GM18858 (cell line): Measurements from ENCODE around the gene ETV5.
A peak's percentile ranks its signal among the peaks of the same experiment; 100 is the strongest.
"Not testable (repeated sequence)": the region's sequence is repeated elsewhere in the genome, so short reads cannot be mapped to it uniquely, and the experiment has no call there.

Experiments
- ATAC-seq: cut with Tn5 transposase; IDR thresholded peaks from one replicate; pipeline ENCODE4 v1.9.1; 2021; ENCODE audit not compliant: unreplicated experiment

The ETV5 gene

DNA sequence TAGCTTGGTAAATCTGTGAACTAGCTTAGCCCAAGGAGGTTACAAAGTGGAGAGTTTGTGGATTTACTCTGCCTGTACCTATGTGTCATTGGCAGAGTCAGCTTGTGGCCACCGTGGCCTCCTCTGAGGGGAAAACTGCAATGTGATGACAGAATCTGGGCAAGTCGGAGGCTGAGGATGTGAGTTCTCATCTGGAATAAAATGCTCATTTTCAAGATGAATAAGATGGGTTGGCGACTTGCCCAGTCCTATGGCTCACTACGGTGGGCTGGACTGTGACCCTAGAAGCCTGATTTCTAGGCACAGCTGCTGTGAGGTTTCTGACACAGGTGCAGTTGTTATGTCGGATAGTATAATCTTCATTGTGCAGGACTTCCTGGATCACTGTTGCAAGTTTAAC lies 83.7 kb downstream of the ETV5 start:
- ATAC-seq = no peak

DNA sequence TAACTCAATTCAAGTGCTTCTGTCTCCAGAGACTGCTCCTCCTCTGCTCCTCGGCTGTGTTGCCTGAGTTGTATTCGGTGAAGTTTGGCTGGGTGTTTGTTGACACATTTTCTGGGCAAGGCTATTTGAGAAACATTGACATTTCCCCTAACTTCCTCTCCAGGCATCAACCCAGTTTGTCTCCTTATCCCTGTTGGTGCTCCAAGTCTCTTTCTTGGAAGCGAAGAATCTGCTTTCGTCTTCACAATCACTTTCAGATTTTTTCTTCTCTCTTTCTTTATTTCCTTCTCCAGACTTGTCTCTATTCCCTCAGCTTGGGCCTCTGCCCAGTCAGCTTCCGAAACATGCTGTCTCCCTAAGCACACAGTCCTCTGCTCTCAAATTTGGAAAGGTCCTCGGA lies 84.7 kb downstream of the ETV5 start:
- ATAC-seq = no peak

DNA sequence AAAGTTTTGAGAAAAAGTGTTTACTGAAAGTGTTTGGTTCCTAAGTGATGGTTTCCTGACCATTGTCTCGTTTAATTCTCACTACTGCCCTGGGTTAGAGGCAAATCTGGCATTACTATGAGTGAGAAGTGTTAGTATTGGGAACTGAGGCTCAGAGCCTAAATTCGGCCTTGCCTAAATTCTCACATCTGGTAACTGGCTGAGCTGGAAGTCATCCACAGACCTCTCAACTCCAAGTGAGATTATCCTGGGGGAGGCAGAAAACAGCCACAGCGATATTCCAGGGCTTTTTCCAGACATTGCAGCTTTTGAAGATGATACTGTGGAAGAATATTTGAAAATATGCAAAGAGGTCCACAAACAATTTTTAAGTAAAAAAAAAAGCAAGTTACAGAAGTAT lies 86.0 kb downstream of the ETV5 start:
- no peak for ATAC-seq

DNA sequence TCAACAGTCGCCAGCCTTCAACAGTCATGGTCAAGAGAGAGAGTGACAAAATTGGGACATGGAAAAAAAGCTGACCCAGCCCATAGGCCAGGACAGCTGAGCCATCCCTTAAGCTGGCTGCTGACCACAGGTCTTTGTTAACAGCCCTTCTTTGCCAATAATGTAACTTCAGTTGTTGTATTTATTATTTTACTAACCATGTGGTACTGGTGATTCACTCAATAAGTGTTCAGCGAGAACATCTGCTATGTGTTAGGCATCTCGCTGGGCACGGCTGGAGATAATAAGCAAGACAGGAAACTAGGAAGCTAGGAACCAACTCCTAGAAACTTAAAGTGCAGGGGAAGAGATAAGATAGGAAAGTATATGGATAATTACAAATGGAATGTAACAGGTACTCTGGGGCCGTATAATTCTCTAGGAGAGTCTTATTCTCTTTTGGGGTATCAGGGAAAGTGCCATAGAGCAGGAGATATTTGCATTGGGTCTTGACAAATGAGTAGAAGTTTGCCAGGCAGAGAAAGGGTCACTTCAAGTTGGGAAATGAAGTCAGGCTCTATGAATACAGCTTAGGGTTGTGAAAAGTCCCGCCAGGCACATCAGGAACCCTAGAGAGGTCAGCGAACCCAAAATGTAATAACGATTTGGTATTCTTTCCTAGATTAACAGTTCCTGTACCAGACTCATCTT lies 87.1 kb downstream of the ETV5 start:
- ATAC-seq = no peak

DNA sequence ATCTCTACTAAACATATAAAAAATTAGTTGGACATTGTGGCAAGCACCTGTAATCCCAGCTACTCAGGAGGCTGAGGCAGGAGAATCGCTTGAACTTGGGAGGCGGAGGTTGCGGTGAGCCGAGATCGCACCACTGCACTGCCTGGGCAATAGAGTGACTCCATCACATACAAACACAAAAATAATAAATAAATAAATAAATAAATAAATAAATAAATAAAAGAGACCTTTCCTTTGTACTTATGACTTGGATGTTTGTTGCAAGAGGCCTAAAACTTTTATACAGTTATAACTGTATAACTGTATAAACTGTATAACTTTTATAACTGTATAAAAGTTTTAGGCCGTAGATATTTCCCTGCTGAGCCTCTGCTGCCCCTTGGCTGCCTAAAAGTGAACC lies 87.6 kb downstream of the ETV5 start:
- not testable (repeated sequence) for ATAC-seq

DNA sequence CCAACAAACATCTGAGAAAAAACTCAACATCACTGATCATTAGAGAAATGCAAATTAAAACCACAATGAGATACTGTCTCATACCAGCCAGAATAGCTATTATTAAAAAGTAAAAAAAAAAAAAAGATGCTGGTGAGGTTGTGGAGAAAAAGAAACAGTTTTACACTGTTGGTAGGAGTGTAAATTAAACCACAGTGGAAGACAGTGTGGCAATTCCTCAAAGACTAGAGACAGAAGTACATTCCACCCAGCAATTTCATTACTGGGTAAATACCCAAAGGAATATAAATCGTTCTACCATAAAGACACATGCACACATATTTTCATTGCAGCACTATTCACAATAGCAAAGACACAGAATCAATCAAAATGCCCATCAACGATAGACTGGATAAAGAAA lies 89.6 kb downstream of the ETV5 start:
- ATAC-seq = not testable (repeated sequence)

DNA sequence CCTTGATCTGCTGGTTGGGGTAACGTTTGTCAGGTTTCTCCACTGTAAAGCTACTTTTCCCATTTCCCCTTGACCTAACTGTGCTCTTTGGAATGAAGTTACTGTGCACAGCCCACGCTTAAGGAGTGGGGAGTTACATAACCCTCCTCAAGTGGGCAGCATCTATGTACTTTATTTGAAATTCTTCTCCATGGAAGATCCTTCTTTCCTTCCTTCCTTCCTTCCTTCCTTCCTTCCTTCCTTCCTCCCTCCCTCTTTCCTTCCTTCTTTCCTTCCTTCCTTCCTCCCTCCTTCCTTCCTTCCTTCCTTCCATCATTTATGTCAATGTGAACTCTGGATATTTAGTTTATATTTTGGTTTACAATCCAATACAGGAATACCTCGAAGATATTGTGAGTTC lies 94.0 kb downstream of the ETV5 start:
- ATAC-seq = no peak

DNA sequence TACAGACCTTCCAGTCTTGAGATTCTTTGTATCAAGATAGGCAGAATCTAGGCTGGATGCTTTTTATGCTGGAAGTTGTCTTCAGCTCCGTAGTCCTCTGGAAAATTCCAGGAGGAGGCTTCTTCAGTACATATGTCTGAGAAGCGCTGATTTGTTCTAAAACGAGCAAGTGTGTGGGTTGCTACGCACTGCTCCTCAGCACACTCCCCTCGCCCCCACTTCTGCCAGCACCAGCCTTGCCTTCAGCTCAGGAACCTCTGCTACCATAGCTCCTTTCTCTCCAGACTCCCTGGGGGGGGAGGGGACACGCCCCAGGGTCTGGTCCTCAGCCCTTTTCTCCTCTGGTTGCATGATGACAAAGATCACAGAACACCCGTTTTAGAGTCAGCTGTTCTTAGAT lies 95.6 kb downstream of the ETV5 start:
- ATAC-seq = no peak

DNA sequence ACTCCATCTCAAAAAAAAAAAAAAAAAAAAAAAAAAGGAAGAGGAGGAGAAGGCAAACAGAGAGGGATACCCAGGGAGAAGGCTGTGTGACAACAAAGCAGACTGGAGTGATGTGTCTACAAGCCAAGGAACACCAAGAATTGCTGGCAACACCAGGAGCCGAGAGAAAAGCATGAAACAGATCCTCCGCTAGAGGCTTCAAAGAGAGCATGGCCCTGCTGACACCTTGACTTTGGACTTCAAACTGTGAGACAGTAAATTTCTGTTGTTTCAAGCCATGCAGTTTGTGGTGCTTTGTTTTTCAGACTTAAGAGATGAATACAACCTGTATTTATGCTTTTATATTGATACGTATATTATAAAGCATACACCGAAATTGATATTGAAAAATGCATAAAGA lies 96.8 kb downstream of the ETV5 start:
- ATAC-seq = no peak

DNA sequence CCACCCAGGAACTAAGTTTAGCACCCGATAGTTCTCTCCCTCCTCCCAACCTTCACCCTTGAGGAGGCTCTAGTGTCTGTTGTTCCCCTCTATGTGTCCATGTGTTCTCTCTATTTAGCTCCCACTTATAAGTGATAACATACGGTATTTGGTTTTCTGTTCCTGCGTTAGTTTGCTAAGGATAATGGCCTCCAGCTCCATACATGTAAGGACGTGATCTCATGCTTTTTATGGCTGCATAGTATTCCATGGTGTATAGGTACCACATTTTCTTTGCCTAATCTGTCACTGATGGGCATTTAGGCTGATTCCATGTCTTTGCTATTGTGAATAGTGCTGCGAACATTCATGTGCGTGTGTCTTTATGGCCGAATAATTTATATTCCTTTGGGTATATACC lies 104.2 kb downstream of the ETV5 start:
- ATAC-seq = no peak

DNA sequence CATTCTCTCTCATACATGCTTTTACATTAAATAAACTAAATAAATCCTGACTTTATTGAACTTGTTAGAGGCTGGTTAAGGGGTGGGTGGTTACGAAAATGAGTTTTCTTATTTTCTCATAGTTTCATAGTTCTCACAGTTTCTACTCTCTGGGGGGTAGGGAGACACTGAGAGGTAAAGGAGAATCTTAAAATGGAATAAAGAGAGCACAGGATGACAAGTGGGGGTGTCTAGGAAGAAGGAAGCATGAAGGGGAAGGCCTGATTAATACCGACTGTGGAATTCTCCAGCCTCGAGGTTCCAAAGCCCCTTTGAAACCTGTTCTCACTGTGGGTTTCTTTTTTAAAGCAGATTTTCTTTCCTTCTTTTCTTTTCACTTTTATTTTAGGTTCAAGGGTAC lies 104.7 kb downstream of the ETV5 start:
- ATAC-seq = no peak

DNA sequence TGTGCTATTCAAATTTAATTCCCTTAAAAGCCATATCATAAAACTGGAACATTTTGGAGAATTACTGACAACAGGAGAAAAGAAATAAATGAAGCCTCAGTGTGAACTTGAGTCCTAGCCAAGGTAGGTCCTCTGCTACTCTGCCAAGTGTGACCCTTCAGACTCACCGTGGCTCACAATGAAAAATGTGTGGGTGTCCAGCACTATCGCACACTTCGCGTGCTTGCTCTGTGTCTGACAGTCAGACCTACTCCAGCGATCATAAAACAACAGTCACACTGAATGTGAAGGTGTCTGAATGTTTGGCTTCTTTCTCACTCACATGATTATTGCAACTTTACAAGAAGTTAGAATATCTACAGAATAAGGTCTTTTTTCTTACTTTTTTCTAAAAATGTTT lies 105.3 kb downstream of the ETV5 start:
- ATAC-seq = peak; percentile 72

DNA sequence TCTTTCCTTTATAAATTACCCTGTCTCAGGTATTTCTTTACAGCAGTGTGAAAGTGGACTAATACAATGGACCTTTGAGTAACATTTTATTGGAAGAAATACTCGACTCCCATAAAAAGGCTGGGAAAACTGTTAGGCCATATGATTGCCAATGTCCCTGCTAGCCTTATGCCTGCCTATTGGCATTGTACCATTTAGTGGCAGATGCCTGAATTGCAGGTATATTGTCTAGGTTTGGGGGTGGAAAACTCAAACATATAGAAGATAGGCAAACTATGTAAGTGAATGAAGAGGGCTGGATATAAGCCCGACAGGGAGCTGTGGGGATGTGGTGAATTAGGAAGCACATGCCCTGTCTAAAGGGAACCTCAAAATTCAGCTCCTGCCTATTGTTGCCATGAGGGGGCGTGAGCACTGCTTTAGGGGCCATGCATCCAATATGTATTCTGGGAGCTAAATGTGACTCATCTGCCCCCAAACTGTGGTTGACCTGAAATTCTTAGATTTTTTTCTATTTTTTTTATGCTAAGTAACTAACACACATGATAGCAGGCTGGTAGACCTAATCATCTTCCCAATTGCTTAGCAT lies 105.9 kb downstream of the ETV5 start:
- no peak for ATAC-seq

DNA sequence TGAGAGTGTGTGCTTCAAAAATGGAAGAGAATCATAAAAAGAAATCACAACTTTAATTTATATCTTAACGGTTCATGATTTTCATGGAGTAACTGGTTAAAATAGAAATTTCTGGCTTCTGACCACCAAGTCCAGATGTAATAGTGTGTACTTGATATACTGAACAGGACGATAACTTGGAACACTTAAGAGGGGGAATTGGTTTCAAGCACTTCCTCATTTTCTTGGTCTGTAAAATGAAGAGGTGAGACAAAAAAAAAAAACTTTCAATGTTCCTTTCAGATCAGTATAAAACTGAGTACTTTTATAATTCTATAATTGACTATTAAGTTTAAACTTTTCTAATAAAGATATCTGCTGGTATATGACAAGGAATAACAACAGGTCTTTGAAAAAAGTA lies 107.0 kb downstream of the ETV5 start:
- ATAC-seq = no peak

DNA sequence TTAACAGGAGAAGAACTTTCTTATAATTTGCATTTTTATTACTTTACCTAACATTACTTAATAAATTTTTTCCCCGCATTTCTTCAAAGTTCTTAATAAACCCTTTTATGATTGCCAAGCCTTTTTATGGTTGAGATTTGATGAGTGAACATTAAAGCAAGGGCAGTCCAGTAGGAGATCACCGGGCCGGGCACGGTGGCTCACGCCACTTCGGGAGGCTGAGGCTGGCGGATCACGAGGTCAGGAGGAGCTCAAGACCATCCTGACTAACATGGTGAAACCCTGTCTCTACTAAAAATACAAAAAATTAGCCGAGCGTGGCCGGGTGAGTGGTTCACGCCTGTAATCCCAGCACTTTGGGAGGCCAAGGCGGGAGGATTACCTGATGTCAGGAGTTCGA lies 109.7 kb downstream of the ETV5 start:
- ATAC-seq = no peak

DNA sequence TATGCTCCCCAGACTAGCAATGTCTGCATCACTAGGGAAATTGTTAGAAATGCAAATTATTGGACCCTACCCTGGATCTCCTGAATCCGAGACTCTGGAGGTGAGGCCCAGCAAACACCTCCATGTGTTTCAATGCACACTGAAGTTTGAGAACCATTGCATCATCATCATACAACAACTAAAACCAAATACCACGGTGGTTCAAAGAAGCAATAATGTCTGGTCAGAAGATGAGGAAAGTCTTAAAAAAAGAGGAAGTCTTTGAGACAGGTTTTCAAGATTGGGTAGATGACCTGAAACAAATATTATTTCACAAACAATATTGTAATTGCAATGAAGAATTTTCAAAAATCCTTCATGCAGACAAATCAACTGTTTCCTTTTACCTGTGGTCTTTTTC lies 110.8 kb downstream of the ETV5 start:
- ATAC-seq = no peak

DNA sequence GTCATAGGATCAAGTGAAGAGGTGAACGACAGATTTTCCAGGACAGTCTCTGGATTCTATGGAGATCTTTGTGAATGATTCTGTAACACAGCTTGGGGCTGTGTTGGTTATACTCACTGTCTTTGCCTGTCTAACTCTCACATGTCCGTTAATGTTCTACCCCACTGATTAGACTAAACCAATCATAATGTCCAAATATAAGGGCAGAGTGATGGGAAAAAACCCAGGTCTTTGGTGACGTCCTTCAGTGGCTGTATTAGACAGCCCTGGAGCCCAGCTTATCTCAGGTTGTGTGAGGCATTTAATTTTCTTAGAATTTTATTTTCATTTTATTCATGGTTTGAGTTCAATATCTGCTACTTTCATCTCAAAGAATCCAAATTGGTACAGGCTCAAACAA lies 111.8 kb downstream of the ETV5 start:
- ATAC-seq = no peak
